MCF 10A (cell line): Measurements from ENCODE around the gene VSTM2B. TPM values are rescaled to one million over a fixed set of nuclear protein-coding genes. Genes with fewer than 3 reads are reported as not detected.

Experiments used
- BruUV-seq: library from RNA; stranded (reverse); fragments of 400-500 nt; replicated peaks from 2 replicates; lab custom pipeline; 2021; lab: Mats Ljungman, UMichigan
- CTCF ChIA-PET: fragments of 300-600 bp; sonication (Branson Sonifier 250); formaldehyde crosslinking; extraction: SDS; loops from one replicate; lab custom pipeline; 2021; ENCODE audit warnings: antibody characterized with exemption, inconsistent platforms; lab: Yijun Ruan, JAX
- POLR2A ChIA-PET: fragments of 300-600, 350-650 bp; sonication (Branson Sonifier 250); formaldehyde crosslinking; extraction: SDS; loops from one replicate; lab custom pipeline; 2020; ENCODE audit warnings: antibody characterized with exemption, inconsistent platforms; lab: Yijun Ruan, JAX
- DNase-seq: peaks from one replicate; pipeline ENCODE4 v3.0.0-alpha.2; 2018; ENCODE audit not compliant: unreplicated experiment
- H3K27ac Mint-ChIP-seq: one replicate; pipeline ENCODE4 v1.8.0; 2022; ENCODE audit warnings: mild to moderate bottlenecking, low read depth, mixed read lengths; ENCODE audit not compliant: unreplicated experiment
- H3K27me3 Mint-ChIP-seq: one replicate; pipeline ENCODE4 v1.8.0; 2022; ENCODE audit warnings: mixed read lengths; ENCODE audit not compliant: insufficient read depth, unreplicated experiment
- H3K36me3 Mint-ChIP-seq: one replicate; pipeline ENCODE4 v1.8.0; 2022; ENCODE audit warnings: mild to moderate bottlenecking, moderate library complexity, mixed read lengths; ENCODE audit not compliant: insufficient read depth, unreplicated experiment
- H3K4me1 Mint-ChIP-seq: one replicate; pipeline ENCODE4 v1.8.0; 2022; ENCODE audit warnings: mixed read lengths; ENCODE audit not compliant: insufficient read depth, unreplicated experiment
- H3K4me3 Mint-ChIP-seq: one replicate; pipeline ENCODE4 v1.8.0; 2022; ENCODE audit warnings: mild to moderate bottlenecking, moderate library complexity, mixed read lengths; ENCODE audit not compliant: unreplicated experiment
- H3K9me3 Mint-ChIP-seq: one replicate; pipeline ENCODE4 v1.8.0; 2022; ENCODE audit warnings: mixed read lengths; ENCODE audit not compliant: unreplicated experiment
- intact Hi-C: fragments of 100-400 bp; cut with micrococcal nuclease; formaldehyde crosslinking; loops from 2 replicates; pipeline ENCODE4 v1.14.1; 2022
- total RNA-seq: library from RNA; stranded (reverse); gene quantifications from 2 replicates; pipeline ENCODE4 v1.2.3, GENCODE V29; 2022
- TF ChIP-seq, protein P1 (sequence below): fragments of 200-600 bp; IDR thresholded peaks from one replicate; pipeline ENCODE4 v1.8.0; 2022; ENCODE audit warnings: antibody characterized with exemption, mild to moderate bottlenecking; ENCODE audit not compliant: unreplicated experiment

The VSTM2B gene
- total RNA-seq, 1 experiment from 2014 or later, result not detected

DNA sequence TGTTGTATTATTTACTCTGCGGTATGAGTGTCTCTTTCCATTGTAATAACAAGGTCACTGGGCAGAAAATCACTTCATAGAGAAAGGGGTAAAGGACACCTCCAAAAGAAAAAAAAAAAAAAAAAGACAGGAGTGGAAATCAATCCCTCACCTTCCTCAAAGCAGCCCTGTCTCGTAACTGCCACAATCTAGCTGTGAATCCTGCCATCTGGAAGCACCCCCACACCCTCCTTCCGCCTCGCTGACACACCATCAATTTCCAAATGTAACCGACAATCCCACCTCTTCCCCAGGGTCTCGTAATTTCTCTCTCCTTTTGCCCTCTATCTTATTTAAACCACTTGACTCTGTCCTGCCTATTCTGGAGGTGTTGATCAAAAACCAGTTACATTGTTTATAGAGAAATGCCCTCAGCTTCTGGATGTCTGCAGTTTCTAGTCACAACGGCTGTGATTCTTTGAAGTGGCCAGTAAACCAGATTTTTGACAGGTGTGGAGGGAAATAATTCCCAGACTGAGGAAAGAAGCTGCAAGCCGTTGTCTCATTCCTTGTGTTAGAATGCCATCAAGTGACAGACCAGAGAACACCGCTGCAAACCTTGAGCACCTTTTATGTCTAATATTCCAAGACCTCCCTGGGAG, 71.2 kb downstream of the VSTM2B start:
- TF ChIP-seq, protein P1, sequence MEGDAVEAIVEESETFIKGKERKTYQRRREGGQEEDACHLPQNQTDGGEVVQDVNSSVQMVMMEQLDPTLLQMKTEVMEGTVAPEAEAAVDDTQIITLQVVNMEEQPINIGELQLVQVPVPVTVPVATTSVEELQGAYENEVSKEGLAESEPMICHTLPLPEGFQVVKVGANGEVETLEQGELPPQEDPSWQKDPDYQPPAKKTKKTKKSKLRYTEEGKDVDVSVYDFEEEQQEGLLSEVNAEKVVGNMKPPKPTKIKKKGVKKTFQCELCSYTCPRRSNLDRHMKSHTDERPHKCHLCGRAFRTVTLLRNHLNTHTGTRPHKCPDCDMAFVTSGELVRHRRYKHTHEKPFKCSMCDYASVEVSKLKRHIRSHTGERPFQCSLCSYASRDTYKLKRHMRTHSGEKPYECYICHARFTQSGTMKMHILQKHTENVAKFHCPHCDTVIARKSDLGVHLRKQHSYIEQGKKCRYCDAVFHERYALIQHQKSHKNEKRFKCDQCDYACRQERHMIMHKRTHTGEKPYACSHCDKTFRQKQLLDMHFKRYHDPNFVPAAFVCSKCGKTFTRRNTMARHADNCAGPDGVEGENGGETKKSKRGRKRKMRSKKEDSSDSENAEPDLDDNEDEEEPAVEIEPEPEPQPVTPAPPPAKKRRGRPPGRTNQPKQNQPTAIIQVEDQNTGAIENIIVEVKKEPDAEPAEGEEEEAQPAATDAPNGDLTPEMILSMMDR, result peak; percentile 44
- CTCF ChIA-PET, result interaction anchor here (0.5 to 1.9 kb wide), 9 partner anchors 10 to 1688 kb away, joined by 3 to 13 read pairs (median 4); no protein-coding TSS in a partner anchor
- POLR2A ChIA-PET, result interaction anchor here (1.4 kb wide), 1 partner anchor 9 kb away, joined by 5 read pairs; the partner anchor contains the start of gene POP4
- intact Hi-C loops, result no loop called here
- Mint-ChIP-seq H3K36me3 (peaks cover 5% of the 10 kb centered on the region), H3K4me3 (no peak overlapping the region), H3K4me1 (no peaks in the 10 kb centered on the region), H3K27ac (no peak overlapping the region), H3K27me3 (peaks cover 25% of the 10 kb centered on the region), H3K9me3 (no peaks in the 10 kb centered on the region)
- no TSS peak for BruUV-seq
- peak; percentile 46 for DNase-seq

DNA sequence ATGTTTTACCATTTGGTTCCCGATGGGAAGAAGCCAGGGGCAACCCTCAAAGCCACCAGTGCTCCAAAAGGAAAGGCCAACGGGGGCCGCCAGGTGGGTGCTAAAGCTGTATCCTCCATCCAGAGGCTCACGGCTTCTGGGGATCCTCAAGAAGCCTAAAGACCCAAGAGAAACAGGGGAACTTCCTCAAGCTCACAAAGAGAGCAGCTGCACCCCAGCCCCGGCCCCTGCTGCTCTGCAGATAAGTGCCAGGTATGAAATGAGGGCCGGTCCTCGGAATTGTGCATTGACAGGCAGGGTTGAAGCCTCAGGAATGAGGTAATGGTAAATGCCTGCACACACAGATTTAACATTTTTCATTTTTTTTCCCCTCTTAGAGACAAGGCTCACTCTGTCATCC, 72.2 kb downstream of the VSTM2B start:
- no peak overlapping the region for H3K27ac Mint-ChIP-seq
- ChIA-PET CTCF (interaction anchor here (0.6 to 2.1 kb wide), 10 partner anchors 8 to 1690 kb away, joined by 3 to 13 read pairs (median 3); partner anchors contain the start of gene POP4), POLR2A (no interaction called here)
- BruUV-seq, result no TSS peak
- no peak overlapping the region for H3K4me3 Mint-ChIP-seq
- no peaks in the 10 kb centered on the region for H3K9me3 Mint-ChIP-seq
- no peaks in the 10 kb centered on the region for H3K4me1 Mint-ChIP-seq
- peaks cover 25% of the 10 kb centered on the region for H3K27me3 Mint-ChIP-seq
- DNase-seq, result no peak
- TF ChIP-seq, protein P1, result no peak
- peaks cover 5% of the 10 kb centered on the region for H3K36me3 Mint-ChIP-seq
- intact Hi-C loops, result no loop called here

DNA sequence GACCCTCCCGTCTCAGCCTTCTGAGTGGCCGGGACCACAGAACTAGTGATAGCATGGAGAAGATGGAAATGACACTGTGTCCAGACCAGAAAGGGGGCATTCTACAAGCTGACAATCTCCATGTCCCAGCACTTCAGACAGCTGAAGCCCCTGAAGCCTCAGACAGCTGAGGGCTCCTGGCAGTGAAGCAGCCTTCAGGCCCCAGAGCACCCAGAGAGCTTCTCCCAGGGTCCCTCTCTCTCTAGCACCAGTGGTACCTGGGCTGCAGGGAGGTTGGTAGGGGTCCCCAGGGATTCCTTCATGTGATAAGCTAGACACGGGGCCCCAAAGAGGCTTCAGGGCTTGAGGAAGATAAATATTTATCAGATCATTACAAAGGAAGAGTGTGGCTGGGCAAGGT, 72.7 kb downstream of the VSTM2B start:
- peaks cover 2% of the 10 kb centered on the region for H3K36me3 Mint-ChIP-seq
- intact Hi-C loops, result no loop called here
- no TSS peak for BruUV-seq
- H3K4me3 Mint-ChIP-seq, result no peak overlapping the region
- no peaks in the 10 kb centered on the region for H3K9me3 Mint-ChIP-seq
- no peak for DNase-seq
- CTCF ChIA-PET, result interaction anchor here (0.6 to 2.1 kb wide), 8 partner anchors 10 to 1758 kb away, joined by 3 to 5 read pairs (median 3); no protein-coding TSS in a partner anchor
- H3K27me3 Mint-ChIP-seq, result peaks cover 25% of the 10 kb centered on the region
- POLR2A ChIA-PET, result no interaction called here
- H3K4me1 Mint-ChIP-seq, result no peaks in the 10 kb centered on the region
- no peak overlapping the region for H3K27ac Mint-ChIP-seq
- TF ChIP-seq, protein P1, result no peak

DNA sequence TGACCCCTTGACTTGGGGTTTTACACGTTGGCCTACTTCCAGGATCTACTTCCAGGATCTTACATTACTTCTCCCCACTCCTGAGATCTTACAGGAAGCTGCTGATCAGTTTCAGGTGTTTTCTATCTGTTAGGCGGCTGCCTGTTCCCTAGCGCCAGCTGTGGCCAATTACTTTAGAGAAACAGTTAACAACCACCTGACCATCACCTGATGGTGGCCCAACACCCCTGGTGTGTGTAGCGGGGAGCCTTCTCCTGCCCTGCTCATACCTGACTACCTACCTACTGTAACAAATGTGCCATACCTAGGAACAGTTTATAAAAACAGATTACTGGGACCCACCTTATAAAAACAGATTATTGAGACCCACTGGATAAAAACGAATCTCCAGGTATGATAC, 77.5 kb downstream of the VSTM2B start:
- ChIA-PET POLR2A (no interaction called here), CTCF (interaction anchor here (0.6 to 12.7 kb wide), 3 partner anchors 112 to 1063 kb away, joined by 3 to 398 read pairs (median 3); partner anchors contain the start of gene C19orf12)
- Mint-ChIP-seq H3K4me3 (no peak overlapping the region), H3K4me1 (no peaks in the 10 kb centered on the region), H3K27ac (no peak overlapping the region), H3K36me3 (peaks cover under 1% of the 10 kb centered on the region), H3K9me3 (no peaks in the 10 kb centered on the region), H3K27me3 (peaks cover 8% of the 10 kb centered on the region)
- no TSS peak for BruUV-seq
- intact Hi-C loops, result no loop called here
- TF ChIP-seq, protein P1, result no peak
- DNase-seq, result no peak
